Peyer's patch (tissue), 4 donors: ENCODE measurements around the gene ASNSD1.

Experiments used
- CTCF ChIP-seq, 6 experiments: fragments of 450-650 bp in 4 of 6; fragments of 200-600 bp in 2 of 6; sonication (generic) in 1 of 6; IDR thresholded peaks; one replicate each; pipeline ENCODE4 v1.5.1; 2017 to 2019; ENCODE audit warnings: antibody characterized with exemption in 6 of 6, mild to moderate bottlenecking in 3 of 6, moderate library complexity in 1 of 6
- POLR2A ChIP-seq, 2 donors: fragments of 450-650 bp; IDR thresholded peaks; one replicate each; pipeline ENCODE4 v1.5.1; 2017; ENCODE audit warnings: antibody characterized with exemption in 2 of 2, mild to moderate bottlenecking in 2 of 2, moderate library complexity in 2 of 2

GRCh38 chr2:189719571-189719970 lies 58.3 kb downstream of the ASNSD1 start:
- no peak for TF ChIP-seq CTCF (IDR thresholded peaks at IDR 0.05)
- no peak for TF ChIP-seq POLR2A (IDR thresholded peaks at IDR 0.05)
